ENCODE data around the gene RUNX2. TPM values are rescaled to one million over a fixed set of nuclear protein-coding genes. Genes with fewer than 3 reads are reported as not detected.
"Not testable (repeated sequence)": the region's sequence is repeated elsewhere in the genome, so short reads cannot be mapped to it uniquely, and the experiment has no call there.

Gene RUNX2
- total RNA-seq, 1 donor from 2014 or later, result 0.79 TPM

DNA sequence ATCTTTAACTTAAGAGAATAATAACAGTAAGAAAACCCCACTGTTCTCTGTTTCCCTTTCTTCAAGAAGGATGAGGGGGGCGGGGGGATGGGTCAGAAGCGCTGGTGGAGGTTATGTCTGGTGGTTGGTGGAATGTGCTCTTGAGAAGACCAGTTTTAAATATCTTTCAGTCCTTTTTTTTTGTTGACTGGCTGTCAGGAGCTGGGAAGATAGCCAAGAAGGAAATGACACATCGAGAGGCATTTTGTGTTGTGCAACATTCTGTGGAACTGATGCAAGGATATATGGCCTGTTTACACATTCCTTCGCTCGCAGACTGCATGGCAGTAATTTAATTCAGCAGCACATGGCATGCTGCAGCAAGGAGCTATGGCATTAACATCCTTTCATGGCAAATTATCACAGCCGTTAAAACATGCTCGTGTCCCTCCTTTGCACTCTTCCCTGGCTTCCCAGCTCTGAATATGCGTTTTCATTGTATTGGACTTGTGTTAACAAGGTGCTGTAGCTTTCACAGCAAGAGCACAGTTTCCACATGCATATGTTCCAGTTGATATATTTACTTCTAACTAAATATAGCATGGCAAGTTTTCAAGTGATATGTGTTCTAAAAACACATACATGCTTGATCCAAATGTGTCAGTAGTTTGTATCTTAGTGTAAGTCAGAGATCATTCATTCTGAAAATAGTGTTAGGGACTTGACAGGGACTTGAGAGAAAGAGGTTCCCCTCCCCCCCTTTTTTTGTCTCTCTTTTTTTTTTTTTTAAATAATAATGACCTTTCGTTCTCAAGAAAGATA lies 117.8 kb downstream of the RUNX2 start:
- intact Hi-C loops (cut with micrococcal nuclease), result no loop called here
- ATAC-seq, result peak; percentile 91

DNA sequence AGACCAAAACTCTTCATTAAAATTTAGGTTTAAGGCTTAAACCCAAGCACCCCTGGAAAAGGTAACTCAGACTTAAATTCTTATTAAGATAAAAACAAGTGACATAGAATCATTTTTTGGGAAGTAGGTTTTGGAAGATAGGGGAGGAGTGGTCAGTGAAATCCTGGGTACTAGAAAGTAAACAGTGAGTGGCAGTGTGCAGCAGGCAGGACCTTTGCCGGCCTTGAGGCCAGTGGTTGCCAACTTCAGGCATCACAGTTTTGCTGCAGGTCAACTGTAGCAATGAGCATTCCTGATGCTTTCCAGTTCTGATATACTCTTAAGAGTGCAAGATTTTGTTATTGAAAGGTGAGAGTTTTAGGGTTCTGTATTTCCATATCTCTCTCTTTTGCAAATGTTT lies 118.9 kb downstream of the RUNX2 start:
- ATAC-seq (no peak), DNase-seq (no peak)
- intact Hi-C loops (cut with micrococcal nuclease), result no loop called here

More for the DNA sequence above, 117.8 kb downstream of the RUNX2 start:
- peak; percentile 40 for DNase-seq

DNA sequence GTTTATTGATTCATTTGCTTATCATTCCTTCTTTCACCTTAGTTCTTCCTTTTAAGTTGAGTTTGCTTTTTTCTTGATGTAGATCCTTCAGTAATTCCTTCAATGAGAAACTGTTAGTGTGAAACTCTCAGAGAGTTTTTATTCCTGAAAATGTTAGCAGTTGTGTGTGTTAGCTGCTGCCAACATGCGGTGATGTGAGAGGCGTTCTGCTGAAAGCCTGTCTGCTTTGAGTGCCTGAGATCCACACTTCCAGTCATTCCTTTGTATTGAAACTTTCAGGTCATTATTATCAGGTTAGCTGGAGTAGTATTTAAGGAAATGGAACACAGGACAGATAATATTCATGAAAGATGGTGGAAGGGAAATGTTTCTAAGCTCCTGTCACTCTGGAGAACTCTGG lies 119.6 kb downstream of the RUNX2 start:
- intact Hi-C loops (cut with micrococcal nuclease), result no loop called here
- DNase-seq (no peak), ATAC-seq (no peak)

DNA sequence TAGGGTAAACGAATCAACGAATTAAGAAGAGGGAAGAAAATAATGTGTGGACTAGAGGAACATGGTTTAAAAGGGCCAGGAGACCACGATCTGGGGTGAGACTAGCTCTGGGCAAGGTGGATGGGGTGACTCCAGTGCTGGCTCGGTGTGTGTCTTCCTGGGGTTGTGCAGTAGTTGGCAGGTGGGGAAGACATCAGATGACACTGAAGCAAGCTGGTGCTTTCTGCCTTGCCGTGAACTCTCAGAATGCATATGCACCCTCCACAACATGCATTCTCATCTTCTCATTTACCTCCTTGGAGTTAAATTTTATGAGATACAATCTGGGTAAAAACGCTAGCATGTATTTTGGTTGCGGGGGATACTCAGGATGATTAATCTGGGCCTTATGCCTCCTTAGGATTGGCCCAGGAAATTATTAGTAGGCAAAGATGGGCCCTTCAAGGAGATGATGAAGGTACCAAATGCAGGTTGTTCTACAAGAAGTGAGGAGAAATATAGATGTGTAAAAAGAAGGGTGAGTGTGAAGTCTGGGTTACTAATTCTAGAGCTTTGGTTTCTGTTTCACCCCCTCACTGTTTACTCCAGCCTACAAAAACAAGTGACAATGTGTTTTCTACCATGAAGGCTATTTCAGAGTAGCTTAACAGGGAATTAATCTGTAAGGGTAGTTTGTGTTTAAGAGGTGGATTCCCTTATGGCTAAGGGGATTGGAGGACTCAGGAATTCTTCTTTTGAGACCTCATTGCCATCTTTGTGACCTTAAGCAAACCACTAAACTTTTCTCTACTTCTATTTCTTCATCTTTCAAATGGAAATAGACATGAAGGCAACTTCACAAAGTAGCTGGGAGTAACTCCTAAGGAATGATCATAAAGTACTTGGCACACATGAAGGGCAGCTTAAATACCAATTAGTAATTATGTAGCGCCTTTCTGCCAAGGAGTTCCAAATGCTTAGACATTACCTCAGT lies 120.6 kb downstream of the RUNX2 start:
- intact Hi-C loops (cut with micrococcal nuclease), result no loop called here
- DNase-seq (no peak), ATAC-seq (no peak)

DNA sequence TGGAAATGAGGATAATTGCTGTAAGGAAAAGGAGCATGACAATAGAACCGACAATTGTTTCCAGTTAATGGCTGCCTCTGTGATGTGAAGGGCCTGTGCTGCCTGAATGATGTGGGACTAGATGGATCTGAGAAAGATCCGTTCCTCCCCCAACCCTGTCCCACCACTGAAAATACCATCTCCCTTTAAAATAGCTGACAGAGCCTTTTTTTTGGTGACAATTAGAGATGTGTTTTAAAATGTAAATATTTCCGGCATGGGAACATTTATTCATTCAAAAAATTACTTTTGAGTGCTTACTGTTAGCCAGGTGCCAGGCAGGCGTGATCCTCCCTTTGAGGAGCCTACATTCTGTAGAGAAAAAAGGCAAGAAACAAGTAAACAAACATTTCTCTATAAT lies 122.0 kb downstream of the RUNX2 start:
- intact Hi-C loops (cut with micrococcal nuclease), result no loop called here
- ATAC-seq, result no peak
- no peak for DNase-seq

DNA sequence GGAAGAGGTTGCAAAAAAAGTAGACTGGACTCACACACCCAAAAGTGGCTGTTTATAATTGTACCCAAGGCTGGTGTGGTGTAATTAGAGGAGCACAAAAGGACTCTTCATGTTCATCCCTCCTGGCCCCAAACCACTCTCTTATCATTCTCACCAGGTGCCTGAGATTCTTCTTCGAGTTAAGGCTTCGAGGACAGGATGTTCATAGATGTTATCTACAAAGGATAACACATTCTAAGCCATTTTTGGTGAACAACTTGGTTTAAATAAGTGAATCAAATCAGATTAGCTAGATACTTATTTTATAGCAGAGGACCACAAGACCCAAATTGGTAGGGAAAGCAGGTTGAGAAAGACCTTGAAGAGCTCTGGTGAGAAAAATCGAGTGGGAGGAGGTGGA lies 122.7 kb downstream of the RUNX2 start:
- DNase-seq, result no peak
- intact Hi-C loops (cut with micrococcal nuclease), result no loop called here
- no peak for ATAC-seq

DNA sequence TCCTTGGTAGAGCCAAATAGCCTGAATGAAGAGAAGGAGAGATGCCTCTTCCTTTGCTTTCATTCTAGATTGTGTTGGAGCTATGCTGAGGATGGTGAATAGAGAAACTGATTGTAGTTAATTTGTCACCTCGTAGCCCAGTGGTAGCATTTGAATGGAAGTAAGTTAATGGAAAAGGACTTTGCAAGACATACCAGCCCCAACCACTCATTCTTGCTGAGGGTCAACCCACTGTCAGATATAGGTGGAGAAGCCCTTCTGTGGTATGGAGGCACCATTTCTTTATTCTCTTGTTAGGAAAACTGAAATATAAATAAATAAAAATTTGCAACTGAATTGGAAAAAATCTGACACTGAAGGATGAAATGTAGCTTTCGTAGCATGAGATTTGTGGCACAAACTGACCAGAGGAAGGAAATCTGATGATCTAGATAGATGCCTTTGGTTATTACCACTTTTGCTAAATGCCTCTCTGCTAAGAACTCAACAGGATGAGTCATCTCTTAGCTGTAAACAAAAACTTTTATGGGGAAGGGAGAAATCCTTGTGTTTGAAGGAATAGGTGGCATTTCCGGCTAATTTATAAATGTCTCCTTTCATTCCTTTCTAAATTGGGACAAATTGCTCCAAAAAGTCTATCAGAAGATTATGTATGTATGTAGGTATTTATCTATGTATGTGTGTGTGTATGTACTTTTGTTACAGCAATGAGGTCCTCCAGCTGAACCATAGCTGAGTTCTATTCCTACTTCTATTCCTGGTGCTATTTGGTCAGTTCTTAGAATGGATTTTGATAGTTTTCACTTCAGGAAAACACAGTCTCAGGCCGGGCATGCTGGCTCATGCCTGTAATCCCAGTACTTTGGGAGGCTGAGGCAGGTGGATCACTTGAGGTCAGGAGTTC lies 126.1 kb downstream of the RUNX2 start:
- intact Hi-C loops (cut with micrococcal nuclease), result no loop called here

DNA sequence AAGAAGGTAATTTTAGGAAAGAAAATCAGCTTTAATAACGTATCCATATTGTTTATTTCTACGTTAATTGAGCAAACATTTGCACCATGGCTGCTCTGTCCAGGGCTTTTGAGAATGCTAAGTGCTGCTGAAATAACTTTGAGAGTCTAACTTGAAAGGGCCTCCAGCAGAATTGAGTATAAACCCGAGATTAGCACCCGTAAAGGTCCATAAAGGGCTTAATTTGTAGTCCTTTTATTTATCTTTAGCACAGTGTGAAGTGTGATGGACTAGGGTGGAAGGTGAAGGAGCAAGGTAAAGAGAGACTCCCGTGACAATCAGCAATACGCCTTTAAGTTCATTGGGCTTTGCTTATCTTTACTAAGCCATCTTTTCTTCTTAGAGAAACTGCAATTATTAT lies 127.3 kb downstream of the RUNX2 start:
- no peak for DNase-seq
- intact Hi-C loops (cut with micrococcal nuclease), result no loop called here
- ATAC-seq, result no peak

More for the DNA sequence above, 126.1 kb downstream of the RUNX2 start:
- ATAC-seq (no peak), DNase-seq (no peak)

DNA sequence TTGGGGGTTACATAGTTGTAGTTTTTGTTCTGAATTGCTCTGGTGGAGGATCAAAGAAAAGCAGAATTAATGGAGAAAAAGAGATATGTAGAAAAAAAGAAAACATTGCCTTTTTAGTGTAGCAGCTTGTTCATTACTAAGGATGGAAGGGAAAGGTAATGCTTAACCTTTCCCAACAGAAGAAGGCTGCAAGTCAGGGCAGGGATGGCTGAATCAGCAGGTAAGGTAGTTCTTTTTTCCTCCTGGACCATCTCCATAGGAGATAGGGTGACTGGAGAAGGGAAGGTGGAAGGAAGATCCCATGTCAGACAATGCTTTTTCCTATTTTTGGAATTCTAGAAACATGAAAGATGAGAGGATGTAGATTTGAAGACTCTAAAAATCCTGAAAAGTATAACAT lies 129.0 kb downstream of the RUNX2 start:
- DNase-seq, result no peak

DNA sequence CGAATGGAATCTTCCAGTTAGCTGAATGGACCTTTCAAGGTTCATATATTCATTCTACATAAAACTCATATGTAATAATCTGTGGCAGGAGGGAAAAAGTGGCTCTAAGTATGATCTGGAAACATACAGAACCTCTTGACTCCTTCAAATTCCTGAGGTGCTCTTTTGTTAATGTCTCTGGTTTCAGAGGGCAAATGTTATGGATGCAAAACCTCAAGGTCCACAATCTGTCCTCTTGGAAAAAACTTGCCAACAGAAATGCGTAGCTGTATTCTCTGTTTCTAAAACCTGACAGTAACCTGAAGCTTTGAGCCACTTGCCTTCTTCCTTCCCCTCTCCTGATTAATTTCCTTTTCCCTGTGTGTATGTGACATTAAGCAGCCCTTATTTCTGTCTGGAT lies 130.5 kb downstream of the RUNX2 start:
- ATAC-seq (no peak), DNase-seq (no peak)
- intact Hi-C loops (cut with micrococcal nuclease), result no loop called here

More for the DNA sequence above, 129.0 kb downstream of the RUNX2 start:
- intact Hi-C loops (cut with micrococcal nuclease), result no loop called here
- ATAC-seq, result no peak

DNA sequence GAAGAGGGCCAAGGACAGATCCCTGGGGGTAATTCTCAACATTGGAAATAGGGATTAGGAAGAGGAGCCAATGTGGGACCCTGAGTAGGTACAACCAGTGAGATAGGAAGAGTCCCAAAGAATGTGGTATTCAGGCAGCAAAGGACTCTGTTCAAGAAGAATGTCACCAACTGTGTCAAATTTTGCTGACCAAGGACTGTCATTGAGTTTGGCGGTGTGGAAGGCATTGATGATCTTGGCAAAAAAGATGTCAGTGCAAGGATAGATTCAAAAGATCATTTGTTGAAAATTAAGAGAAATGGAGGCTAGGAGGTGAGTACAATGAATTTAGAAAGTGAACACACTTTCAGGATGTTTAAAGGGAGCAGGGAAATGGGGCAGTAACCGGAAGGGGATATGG lies 132.0 kb downstream of the RUNX2 start:
- ATAC-seq (no peak), DNase-seq (no peak)
- intact Hi-C loops (cut with micrococcal nuclease), result no loop called here

DNA sequence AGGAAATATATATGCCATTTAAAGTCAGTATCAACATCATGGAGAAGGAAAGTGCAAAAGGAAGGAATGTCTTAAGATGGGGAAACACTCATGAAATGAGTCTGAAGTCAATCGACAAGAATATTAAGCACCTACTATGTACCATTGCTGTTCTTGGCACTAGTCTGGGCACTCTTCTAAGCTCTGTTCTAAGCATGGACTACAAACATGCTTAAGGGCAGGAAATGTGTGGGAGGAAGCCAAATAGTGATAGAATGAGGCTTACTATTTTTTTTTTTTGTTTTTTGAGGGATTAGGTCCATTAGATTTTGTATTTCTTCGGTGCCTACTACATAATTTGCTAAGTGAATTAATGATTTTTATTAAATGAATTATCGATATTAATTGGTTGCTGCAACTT lies 133.4 kb downstream of the RUNX2 start:
- intact Hi-C loops (cut with micrococcal nuclease), result no loop called here
- no peak for DNase-seq
- ATAC-seq, result no peak

DNA sequence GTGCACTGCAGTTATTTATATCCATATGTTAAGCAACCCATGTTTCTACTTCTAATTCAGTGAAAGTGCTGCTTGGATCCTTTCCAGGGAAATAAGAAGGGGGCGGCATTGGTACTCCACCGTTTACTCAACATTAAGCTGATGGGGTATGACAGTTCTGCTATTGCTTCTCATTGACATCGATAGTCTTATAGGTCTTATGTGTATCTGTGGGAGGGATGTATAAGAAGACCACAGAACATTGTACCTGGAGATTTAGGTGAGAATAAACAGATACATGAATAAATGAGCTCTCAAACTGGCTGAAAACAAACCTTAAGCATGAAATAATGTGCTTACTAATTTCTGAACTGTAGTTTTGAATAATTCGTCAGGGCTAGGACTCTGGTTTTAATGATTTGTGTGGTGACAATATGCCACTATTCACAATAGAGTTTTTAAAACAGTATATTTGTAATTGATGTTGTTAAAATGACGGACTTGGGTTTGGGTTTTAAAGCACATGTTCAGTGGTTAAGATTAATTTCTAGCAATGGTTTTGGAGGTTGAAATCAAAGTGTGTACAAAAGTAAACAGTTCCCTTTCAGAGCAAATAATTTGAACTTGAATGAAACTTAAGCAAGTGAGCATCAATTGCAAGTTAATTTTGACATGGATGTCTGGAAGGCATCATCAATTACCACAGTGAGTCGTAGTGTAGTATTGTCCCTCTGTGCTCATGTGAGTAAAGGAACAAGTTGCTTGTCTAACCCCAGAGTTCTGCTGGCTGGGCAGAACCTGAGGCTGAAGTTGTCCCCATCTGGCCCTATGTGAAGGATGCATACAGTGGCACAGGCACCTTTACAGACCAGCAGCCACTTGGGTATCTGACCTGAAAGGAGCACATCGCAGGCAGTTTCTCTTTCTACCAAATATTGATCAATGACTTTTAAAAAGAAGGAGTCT lies 134.3 kb downstream of the RUNX2 start:
- no peak for ATAC-seq
- intact Hi-C loops (cut with micrococcal nuclease), result no loop called here
- no peak for DNase-seq

DNA sequence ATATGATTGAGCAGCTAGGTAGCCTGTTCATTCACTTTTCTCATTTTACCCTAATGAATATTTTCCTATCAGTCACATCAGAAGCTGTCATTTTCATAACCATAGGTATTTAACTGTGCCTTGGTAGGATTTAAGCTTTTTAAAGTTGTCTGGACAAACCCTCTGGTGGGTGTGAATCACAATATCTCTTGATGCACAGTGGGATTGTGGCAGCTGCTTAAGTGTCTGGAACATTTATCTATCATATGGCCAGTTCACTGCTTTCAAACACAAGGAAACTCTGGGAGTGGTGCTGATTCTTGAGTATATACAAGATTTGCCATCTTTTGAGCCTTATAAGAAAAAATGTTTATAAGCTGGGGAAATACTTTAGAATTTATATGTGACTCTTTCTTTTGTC lies 136.6 kb downstream of the RUNX2 start:
- DNase-seq (no peak), ATAC-seq (no peak)
- intact Hi-C loops (cut with micrococcal nuclease), result no loop called here

DNA sequence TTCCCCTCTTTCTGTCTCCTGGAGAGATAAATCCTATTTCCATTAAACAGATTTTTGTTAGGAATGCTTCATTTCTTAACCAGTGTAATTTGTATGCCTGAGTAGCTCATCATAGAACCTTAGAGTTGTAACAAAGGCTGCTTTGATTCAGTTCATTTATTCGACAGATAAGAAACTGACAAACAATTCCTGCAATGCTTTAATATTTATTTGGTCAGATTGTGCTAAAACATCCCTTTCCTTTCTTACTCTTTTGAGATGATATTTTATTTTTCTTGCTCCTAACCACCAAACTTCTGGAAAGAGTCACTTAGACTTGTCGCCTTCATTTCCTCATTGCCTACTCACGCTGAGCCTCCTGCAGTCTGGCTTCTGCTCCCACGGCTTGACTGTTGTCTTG lies 138.6 kb downstream of the RUNX2 start:
- intact Hi-C loops (cut with micrococcal nuclease), result no loop called here
- no peak for DNase-seq
- no peak for ATAC-seq

DNA sequence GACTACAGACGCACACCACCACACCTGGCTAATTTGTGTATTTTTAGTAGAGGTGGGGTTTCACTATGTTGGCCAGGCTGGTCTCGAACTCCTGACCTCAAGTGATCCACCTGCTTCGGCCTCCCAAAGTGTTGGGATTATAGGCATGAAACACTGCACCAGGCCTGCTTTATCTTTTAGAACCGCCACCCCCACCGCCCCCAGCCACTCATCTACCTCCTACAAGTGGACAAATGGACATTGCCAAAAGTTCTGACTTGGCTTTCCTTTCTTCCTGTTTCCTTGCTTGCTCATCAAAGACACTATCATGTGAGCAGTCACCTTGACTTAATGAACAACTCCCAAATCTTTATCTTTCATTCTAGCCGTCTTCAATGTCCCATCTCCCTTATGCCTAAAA lies 139.3 kb downstream of the RUNX2 start:
- intact Hi-C loops (cut with micrococcal nuclease); DNase-seq; ATAC-seq: not testable (repeated sequence)

DNA sequence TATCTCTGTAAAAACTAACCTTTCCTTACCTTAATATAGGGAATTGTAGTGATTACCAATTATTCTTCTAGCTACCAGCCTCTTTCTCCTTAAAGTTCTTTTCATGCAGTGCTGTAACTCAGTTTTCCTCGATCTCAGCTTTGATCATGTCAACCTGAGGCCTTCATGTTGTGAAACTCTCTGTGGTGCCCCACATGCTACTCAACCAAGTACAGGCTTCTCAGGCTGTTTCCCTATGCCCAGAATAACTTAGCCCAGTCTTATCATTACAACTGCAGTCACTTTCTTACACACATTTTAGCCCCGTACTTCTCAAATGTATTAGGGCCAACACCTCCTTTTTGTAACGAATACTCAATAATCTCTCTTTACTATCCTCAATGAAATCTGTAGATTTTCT lies 139.7 kb downstream of the RUNX2 start:
- no peak for DNase-seq

DNA sequence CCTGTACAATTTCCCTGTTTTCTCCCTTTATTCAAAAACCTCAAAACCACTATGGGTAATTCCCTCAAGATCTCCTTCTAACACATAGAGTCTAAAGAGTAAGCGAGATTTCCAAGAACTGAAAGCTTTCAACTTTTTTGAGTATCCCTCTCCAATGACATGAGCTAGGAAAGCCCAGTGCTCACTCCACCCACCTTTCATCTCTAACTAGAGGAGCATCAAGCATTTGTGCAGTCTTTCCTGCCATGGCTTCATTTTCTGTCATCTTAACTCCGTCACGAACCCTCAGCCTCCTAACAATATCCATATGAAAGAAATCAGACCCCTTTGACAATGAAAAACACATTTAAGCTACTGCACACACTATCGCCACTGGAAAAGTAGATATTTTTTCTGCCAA lies 141.5 kb downstream of the RUNX2 start:
- intact Hi-C loops (cut with micrococcal nuclease), result no loop called here

More for the DNA sequence above, 139.7 kb downstream of the RUNX2 start:
- intact Hi-C loops (cut with micrococcal nuclease), result no loop called here
- ATAC-seq, result no peak

More for the DNA sequence above, 141.5 kb downstream of the RUNX2 start:
- DNase-seq (no peak), ATAC-seq (no peak)

All from left ventricle myocardium superior (tissue), 1 donor.